SK-N-MC (cell line): Measurements from ENCODE around the gene RPL38.

Source experiments
- DNase-seq: peaks from one replicate; pipeline ENCODE4 v3.0.0-alpha.2; 2011; ENCODE audit warnings: low read depth, low spot score
- H3K27ac ChIP-seq: fragments of 200-600 bp; sonication (generic); 2 replicates; pipeline ENCODE4 v1.5.1; 2016; ENCODE audit warnings: mixed run types
- H3K36me3 ChIP-seq: fragments of 200-600 bp; sonication (generic); 2 replicates; pipeline ENCODE4 v1.6.1; 2017; ENCODE audit warnings: antibody characterized with exemption, low read length, mixed read lengths; ENCODE audit not compliant: insufficient read depth
- H3K4me3 ChIP-seq: fragments of 200-600 bp; sonication (generic); 2 replicates; pipeline ENCODE4 v1.5.1; 2016
- H3K9ac ChIP-seq: fragments of 200-600 bp; sonication (generic); 2 replicates; pipeline ENCODE4 v1.8.0; 2017; ENCODE audit warnings: mixed run types, mixed read lengths; ENCODE audit not compliant: insufficient read length
- H3K9me3 ChIP-seq: fragments of 200-600 bp; sonication (generic); 2 replicates; pipeline ENCODE4 v1.6.1; 2017; ENCODE audit warnings: low read depth, mild to moderate bottlenecking, antibody characterized with exemption, low read length, moderate library complexity, mixed read lengths
- EZH2 ChIP-seq: fragments of 200-600 bp; sonication (generic); IDR thresholded peaks from one replicate; pipeline ENCODE4 v1.6.1; 2017; ENCODE audit warnings: antibody characterized with exemption
- FOXP2 ChIP-seq: optimal IDR thresholded peaks from 2 replicates; pipeline ENCODE3; 2011; ENCODE audit warnings: mild to moderate bottlenecking, moderate library complexity; ENCODE audit not compliant: insufficient read depth; ENCODE audit errors: extremely low read length, control extremely low read depth
- POLR2AphosphoS5 ChIP-seq: IDR thresholded peaks from 2 replicates; pipeline ENCODE4 v1.6.1; 2012; ENCODE audit warnings: mild to moderate bottlenecking, low read depth, low read length, borderline replicate concordance

The RPL38 gene

DNA sequence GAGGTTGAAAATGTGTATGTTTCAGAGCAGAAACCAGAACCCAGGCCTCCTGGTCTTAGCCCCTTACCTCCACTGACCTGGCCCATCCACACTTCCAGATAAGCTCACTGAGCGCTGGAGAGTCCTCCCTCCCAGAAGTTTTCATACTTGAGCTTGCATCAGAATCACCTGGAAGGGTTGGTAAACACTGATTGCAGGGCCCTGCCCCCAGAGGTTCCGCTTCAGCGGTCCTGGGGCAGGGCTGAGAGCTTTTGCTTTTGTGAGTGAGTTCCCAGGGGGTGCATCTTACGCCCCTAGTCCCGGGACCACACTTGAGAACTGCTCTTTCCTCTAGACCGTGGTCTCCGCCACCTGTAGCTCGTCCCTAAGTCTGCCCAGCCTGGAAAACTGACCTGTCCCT lies 30.5 kb downstream of the RPL38 start:
- Histone ChIP-seq H3K36me3 (no peaks in the 10 kb centered on the region), H3K9ac (no peak overlapping the region), H3K9me3 (no peaks in the 10 kb centered on the region), H3K27ac (no peak overlapping the region), H3K4me3 (no peak overlapping the region)
- no peak for DNase-seq
- no peak for TF ChIP-seq EZH2
- TF ChIP-seq FOXP2, result no peak
- TF ChIP-seq POLR2AphosphoS5, result no peak

GRCh38 chr17:74234486-74234885 lies 31.0 kb downstream of the RPL38 start:
- TF ChIP-seq POLR2AphosphoS5 (no peak), FOXP2 (no peak), EZH2 (no peak)
- H3K36me3 ChIP-seq, result no peaks in the 10 kb centered on the region
- H3K9me3 ChIP-seq, result no peaks in the 10 kb centered on the region
- H3K4me3 ChIP-seq, result no peak overlapping the region
- no peak overlapping the region for H3K9ac ChIP-seq
- DNase-seq, result no peak
- H3K27ac ChIP-seq, result no peak overlapping the region

- no peak for DNase-seq
- Histone ChIP-seq H3K36me3 (no peaks in the 10 kb centered on the region), H3K9ac (no peak overlapping the region), H3K9me3 (no peaks in the 10 kb centered on the region), H3K27ac (no peak overlapping the region), H3K4me3 (no peak overlapping the region)
- TF ChIP-seq EZH2, result no peak
- no peak for TF ChIP-seq FOXP2
- TF ChIP-seq POLR2AphosphoS5, result no peak
Observed at GRCh38 chr17:74235040-74235581, 31.6 kb downstream of the RPL38 start.

- Histone ChIP-seq H3K4me3 (no peak overlapping the region), H3K9ac (no peak overlapping the region), H3K27ac (no peak overlapping the region), H3K36me3 (no peaks in the 10 kb centered on the region), H3K9me3 (no peaks in the 10 kb centered on the region)
- TF ChIP-seq POLR2AphosphoS5 (no peak), EZH2 (no peak), FOXP2 (no peak)
- DNase-seq, result no peak
Observed at GRCh38 chr17:74235911-74236371, 32.5 kb downstream of the RPL38 start.

DNA sequence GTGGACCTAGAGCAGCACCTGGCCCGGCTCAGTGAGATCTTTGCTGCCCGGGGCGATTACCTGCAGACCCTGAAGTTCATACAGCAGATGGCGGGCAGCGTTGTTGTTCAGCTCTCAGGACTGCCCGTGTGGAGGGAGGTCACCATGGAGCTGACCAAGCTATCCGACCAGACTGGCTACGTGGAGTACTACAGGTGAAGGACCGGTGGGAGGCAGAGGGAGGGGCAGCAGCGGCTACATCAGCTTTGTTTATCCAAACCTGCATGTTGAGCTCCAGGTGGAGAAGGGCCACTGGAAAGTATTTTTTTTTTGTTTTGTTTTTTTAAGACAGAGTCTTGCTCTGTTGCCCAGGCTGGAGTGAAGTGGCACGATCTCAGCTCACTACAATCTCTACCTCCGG lies 33.8 kb downstream of the RPL38 start:
- Histone ChIP-seq H3K9me3 (no peaks in the 10 kb centered on the region), H3K36me3 (no peaks in the 10 kb centered on the region), H3K27ac (no peak overlapping the region), H3K4me3 (no peak overlapping the region), H3K9ac (no peak overlapping the region)
- TF ChIP-seq EZH2 (no peak), FOXP2 (no peak), POLR2AphosphoS5 (no peak)
- DNase-seq, result no peak

- no peaks in the 10 kb centered on the region for H3K36me3 ChIP-seq
- H3K9ac ChIP-seq, result no peak overlapping the region
- DNase-seq, result no peak
- no peak overlapping the region for H3K27ac ChIP-seq
- no peak overlapping the region for H3K4me3 ChIP-seq
- no peaks in the 10 kb centered on the region for H3K9me3 ChIP-seq
- TF ChIP-seq POLR2AphosphoS5, result no peak
- no peak for TF ChIP-seq FOXP2
Observed at GRCh38 chr17:74239172-74239571, 35.7 kb downstream of the RPL38 start.

- TF ChIP-seq EZH2, result no peak
- TF ChIP-seq FOXP2, result no peak
- TF ChIP-seq POLR2AphosphoS5, result no peak
- Histone ChIP-seq H3K4me3 (no peak overlapping the region), H3K27ac (no peak overlapping the region), H3K9ac (no peak overlapping the region), H3K36me3 (no peaks in the 10 kb centered on the region), H3K9me3 (no peaks in the 10 kb centered on the region)
- peak; percentile 1 for DNase-seq
Observed at GRCh38 chr17:74240618-74241205, 37.2 kb downstream of the RPL38 start.

DNA sequence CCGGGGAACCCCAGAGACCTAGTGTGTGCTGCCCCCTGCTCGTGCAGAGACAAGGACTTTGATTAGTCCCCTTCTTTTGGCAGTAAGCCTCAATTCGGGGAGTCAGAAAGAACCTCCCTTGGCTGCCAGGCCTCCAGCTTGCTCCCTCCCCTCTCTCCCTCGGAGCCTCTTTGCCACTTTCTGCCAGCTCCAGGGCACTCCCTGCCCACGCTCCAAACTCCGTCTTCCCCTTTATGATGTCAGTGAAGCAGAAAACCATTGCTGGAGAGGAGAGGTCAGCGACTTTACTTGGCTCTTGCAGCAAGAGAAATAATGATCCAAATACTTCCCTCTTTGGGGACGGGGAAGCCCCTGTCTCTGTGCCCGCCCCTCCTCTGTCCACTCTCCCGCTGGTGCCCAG lies 38.0 kb downstream of the RPL38 start:
- no peak overlapping the region for H3K4me3 ChIP-seq
- no peaks in the 10 kb centered on the region for H3K36me3 ChIP-seq
- DNase-seq, result no peak
- TF ChIP-seq FOXP2 (no peak), POLR2AphosphoS5 (no peak), EZH2 (no peak)
- H3K27ac ChIP-seq, result no peak overlapping the region
- no peaks in the 10 kb centered on the region for H3K9me3 ChIP-seq
- H3K9ac ChIP-seq, result no peak overlapping the region

DNA sequence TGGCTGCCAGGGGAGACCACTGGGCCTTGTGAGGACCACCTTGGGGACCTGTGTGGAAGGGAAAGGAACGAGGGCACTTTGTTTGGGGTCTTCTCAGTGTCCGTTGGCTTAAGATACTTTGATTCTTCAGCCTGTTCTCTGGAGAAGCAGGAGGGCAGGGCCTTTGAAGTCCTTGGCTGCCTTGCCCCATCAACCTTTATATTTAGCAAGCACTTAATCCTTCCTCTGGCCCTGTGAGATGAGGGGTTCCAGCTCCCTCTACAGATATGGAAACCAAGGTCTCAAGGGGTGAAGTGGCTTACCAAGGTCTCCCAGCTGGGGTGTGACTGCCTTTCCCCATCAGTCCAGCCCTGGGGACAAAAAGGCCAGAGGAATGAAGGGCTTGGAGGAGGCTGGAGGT lies 38.4 kb downstream of the RPL38 start:
- Histone ChIP-seq H3K9ac (no peak overlapping the region), H3K4me3 (no peak overlapping the region), H3K27ac (no peak overlapping the region), H3K36me3 (no peaks in the 10 kb centered on the region), H3K9me3 (no peaks in the 10 kb centered on the region)
- DNase-seq, result no peak
- TF ChIP-seq POLR2AphosphoS5 (no peak), EZH2 (no peak), FOXP2 (no peak)
